Measurements from ENCODE around the gene NUP54. TPM values are rescaled to one million over a fixed set of nuclear protein-coding genes. Genes with fewer than 3 reads are reported as not detected.

NUP54 gene
- total and polyA plus RNA-seq, 9 of the 15 experiments (the other 6 are each of a cell fraction or from before 2014, with no cell fraction given): 29.6 to 115 (median 67.7) TPM

- TF ChIP-seq, protein P1, sequence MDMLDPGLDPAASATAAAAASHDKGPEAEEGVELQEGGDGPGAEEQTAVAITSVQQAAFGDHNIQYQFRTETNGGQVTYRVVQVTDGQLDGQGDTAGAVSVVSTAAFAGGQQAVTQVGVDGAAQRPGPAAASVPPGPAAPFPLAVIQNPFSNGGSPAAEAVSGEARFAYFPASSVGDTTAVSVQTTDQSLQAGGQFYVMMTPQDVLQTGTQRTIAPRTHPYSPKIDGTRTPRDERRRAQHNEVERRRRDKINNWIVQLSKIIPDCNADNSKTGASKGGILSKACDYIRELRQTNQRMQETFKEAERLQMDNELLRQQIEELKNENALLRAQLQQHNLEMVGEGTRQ (CRISPR knock-in tag; IDR thresholded peaks at IDR 0.05): no peak
- TF ChIP-seq ZNF217 (CRISPR knock-in tag; IDR thresholded peaks at IDR 0.05): no peak
- no peak for TF ChIP-seq POU5F1 (IDR thresholded peaks at IDR 0.05; ENCODE audit: borderline replicate concordance, low read depth, low read length, partially characterized antibody)
- no peak; the same call in 1 of the 2 replicates for TF ChIP-seq DPF2 (IDR thresholded peaks at IDR 0.05)
- TF ChIP-seq, protein P2, sequence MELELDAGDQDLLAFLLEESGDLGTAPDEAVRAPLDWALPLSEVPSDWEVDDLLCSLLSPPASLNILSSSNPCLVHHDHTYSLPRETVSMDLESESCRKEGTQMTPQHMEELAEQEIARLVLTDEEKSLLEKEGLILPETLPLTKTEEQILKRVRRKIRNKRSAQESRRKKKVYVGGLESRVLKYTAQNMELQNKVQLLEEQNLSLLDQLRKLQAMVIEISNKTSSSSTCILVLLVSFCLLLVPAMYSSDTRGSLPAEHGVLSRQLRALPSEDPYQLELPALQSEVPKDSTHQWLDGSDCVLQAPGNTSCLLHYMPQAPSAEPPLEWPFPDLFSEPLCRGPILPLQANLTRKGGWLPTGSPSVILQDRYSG (tag; conservative IDR thresholded peaks at IDR 0.05; ENCODE audit: low read depth): no peak
- TF ChIP-seq SETDB1 (IDR thresholded peaks at IDR 0.05; ENCODE audit: low read length): no peak
- no peak for TF ChIP-seq SMARCA5 (IDR thresholded peaks at IDR 0.05)
- TF ChIP-seq PHB2 (IDR thresholded peaks at IDR 0.05; ENCODE audit: low read depth): no peak
- TF ChIP-seq THAP12 (CRISPR knock-in tag; IDR thresholded peaks at IDR 0.05): peak; percentile 81; the same call in 1 of the 2 replicates
- no peak for TF ChIP-seq BMI1 (IDR thresholded peaks at IDR 0.05; ENCODE audit: low read length)
- peak; percentile 54 for TF ChIP-seq GATAD2B (IDR thresholded peaks at IDR 0.05; ENCODE audit: borderline replicate concordance)
- TF ChIP-seq MBD2 (IDR thresholded peaks at IDR 0.05; ENCODE audit: borderline replicate concordance, low read depth): peak; percentile 81; the same call in 1 of the 2 replicates
- TF ChIP-seq GTF2A2 (tag; IDR thresholded peaks at IDR 0.05): peak; percentile 77
- TF ChIP-seq GTF2B (IDR thresholded peaks at IDR 0.05; ENCODE audit: extremely low read depth, insufficient read length): peak; percentile 53
- TF ChIP-seq ZNF24 (IDR thresholded peaks at IDR 0.05): peak; percentile 65; the same call in 1 of the 2 replicates
- 0 out of 2 replicates have a peak, but pooled peaks have one; percentile 71 for TF ChIP-seq NFRKB (IDR thresholded peaks at IDR 0.05; ENCODE audit: low read depth)
- TF ChIP-seq SPI1 (IDR thresholded peaks at IDR 0.05; ENCODE audit: borderline replicate concordance, low read depth, low read length): no peak
- no peak for TF ChIP-seq HES1 (IDR thresholded peaks at IDR 0.05; ENCODE audit: low read depth)
- TF ChIP-seq ZNF354B (CRISPR knock-in tag; IDR thresholded peaks at IDR 0.05): no peak
- TF ChIP-seq ZNF764 (CRISPR knock-in tag; IDR thresholded peaks at IDR 0.05; ENCODE audit: low read depth): 0 out of 2 replicates have a peak, but pooled peaks have one; percentile 15
- TF ChIP-seq, protein P3, sequence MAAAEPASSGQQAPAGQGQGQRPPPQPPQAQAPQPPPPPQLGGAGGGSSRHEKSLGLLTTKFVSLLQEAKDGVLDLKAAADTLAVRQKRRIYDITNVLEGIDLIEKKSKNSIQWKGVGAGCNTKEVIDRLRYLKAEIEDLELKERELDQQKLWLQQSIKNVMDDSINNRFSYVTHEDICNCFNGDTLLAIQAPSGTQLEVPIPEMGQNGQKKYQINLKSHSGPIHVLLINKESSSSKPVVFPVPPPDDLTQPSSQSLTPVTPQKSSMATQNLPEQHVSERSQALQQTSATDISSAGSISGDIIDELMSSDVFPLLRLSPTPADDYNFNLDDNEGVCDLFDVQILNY (CRISPR knock-in tag; IDR thresholded peaks at IDR 0.05): peak; percentile 84; the same call in 1 of the 2 replicates
- TF ChIP-seq CHD4 (IDR thresholded peaks at IDR 0.05; ENCODE audit: insufficient read depth, insufficient replicate concordance, low read depth, low read length, poor library complexity, severe bottlenecking): no peak
- no peak for TF ChIP-seq XRCC3 (IDR thresholded peaks at IDR 0.05)
These were observed at the start of gene NUP54 (continued) for GRCh38 chr4:76148142-76148865.

Data from K562 (cell line).